H1 (cell line): Measurements from ENCODE around the gene RHOG. TPM values are rescaled to one million over a fixed set of nuclear protein-coding genes. Genes with fewer than 3 reads are reported as not detected.

Experiments
- EZH2 ChIP-seq: fragments of 200-600 bp; sonication (generic); IDR thresholded peaks from 2 replicates; pipeline ENCODE4 v1.7.1; 2012; ENCODE audit warnings: low read depth, mild to moderate bottlenecking, moderate library complexity, low read length, inconsistent platforms; ENCODE audit not compliant: severe bottlenecking
- HDAC2 ChIP-seq, 2 experiments: fragments of 300-600 bp in 1 of 2; sonication (generic) in 1 of 2; IDR thresholded peaks; 2 replicates each; pipeline ENCODE4 v1.6.1; 2011 to 2012; ENCODE audit warnings: low read depth in 2 of 2, low read length in 2 of 2, mild to moderate bottlenecking in 2 of 2, moderate library complexity in 2 of 2, borderline replicate concordance in 1 of 2, inconsistent platforms in 1 of 2
- KDM1A ChIP-seq: fragments of 200-600, 300-600 bp; sonication (generic); IDR thresholded peaks from 2 replicates; pipeline ENCODE4 v1.7.1; 2016; ENCODE audit warnings: mild to moderate bottlenecking, low read length, borderline replicate concordance
- POLR2A ChIP-seq, 2 experiments: IDR thresholded peaks; 1 replicate in 1 of 2; 2 replicates in 1 of 2; pipeline ENCODE4 v1.6.1; 2011; ENCODE audit warnings: low read depth in 2 of 2, low read length in 2 of 2, mild to moderate bottlenecking in 2 of 2; ENCODE audit errors: control extremely low read depth in 1 of 2
- RNF2 ChIP-seq: fragments of 200-900, 300-1000 bp; sonication (generic); IDR thresholded peaks from 2 replicates; pipeline ENCODE4 v1.7.1; 2016; ENCODE audit warnings: borderline replicate concordance, low read depth, mild to moderate bottlenecking, antibody characterized with exemption, low read length; ENCODE audit not compliant: poor library complexity, severe bottlenecking; ENCODE audit errors: missing control alignments
- SIX5 ChIP-seq: IDR thresholded peaks from 2 replicates; pipeline ENCODE4 v1.6.1; 2011; ENCODE audit warnings: mild to moderate bottlenecking, low read depth, low read length
- TEAD4 ChIP-seq: IDR thresholded peaks from 2 replicates; pipeline ENCODE4 v1.6.1; 2012; ENCODE audit warnings: low read depth, low read length, inconsistent platforms, mixed read lengths
- polyA plus RNA-seq, 7 experiments: library from polyadenylated mRNA; depleted of rRNA in 3 of 7; stranded (reverse) in 5 of 7; unstranded in 2 of 7; fragments of >200 nt in 5 of 7; fragments of 200-250 nt in 2 of 7; gene quantifications; 1 replicate in 5 of 7; 2 replicates in 1 of 7; 4 replicates in 1 of 7; pipeline versions ENCODE4 v1.2.1 to v1.2.3, GENCODE V29; 2011 to 2013; ENCODE audit warnings: missing spikeins in 2 of 7, mixed read lengths in 2 of 7
- total RNA-seq: library from RNA; stranded (reverse); fragmentation: NEBNext Ultra II Directional; extraction: Animal tissue kit (Norgen Biotek cat#: 25700); gene quantifications from 2 replicates; pipeline ENCODE4 v1.2.1, GENCODE V29; 2021
- TF ChIP-seq, protein P1 (sequence below): fragments of 300-600 bp; sonication (generic); IDR thresholded peaks from 2 replicates; pipeline ENCODE4 v1.7.1; 2012; ENCODE audit warnings: low read length, moderate library complexity, mild to moderate bottlenecking, inconsistent platforms; ENCODE audit not compliant: insufficient replicate concordance

RHOG gene
- total and polyA plus RNA-seq, 2 of the 8 experiments (the other 6 are each of a cell fraction or from before 2014, with no cell fraction given): 28.3 to 69.6 TPM

GRCh38 chr11:3841426-3842350 lies 929 bp upstream of the RHOG start (continued):
- TF ChIP-seq EZH2 (no peak), RNF2 (no peak), HDAC2 (IDR thresholded peaks at IDR 0.05; ENCODE audit: borderline replicate concordance in 1 of 2, low read depth in 2 of 2, low read length in 2 of 2) (peak; percentile 27 to 84; a peak in 1 of 4 replicates), KDM1A (no peak), SIX5 (no peak), TEAD4 (no peak), POLR2A (IDR thresholded peaks at IDR 0.05; ENCODE audit: control extremely low read depth in 1 of 2, low read depth in 2 of 2, low read length in 2 of 2) (no peak)
- TF ChIP-seq, protein P1, sequence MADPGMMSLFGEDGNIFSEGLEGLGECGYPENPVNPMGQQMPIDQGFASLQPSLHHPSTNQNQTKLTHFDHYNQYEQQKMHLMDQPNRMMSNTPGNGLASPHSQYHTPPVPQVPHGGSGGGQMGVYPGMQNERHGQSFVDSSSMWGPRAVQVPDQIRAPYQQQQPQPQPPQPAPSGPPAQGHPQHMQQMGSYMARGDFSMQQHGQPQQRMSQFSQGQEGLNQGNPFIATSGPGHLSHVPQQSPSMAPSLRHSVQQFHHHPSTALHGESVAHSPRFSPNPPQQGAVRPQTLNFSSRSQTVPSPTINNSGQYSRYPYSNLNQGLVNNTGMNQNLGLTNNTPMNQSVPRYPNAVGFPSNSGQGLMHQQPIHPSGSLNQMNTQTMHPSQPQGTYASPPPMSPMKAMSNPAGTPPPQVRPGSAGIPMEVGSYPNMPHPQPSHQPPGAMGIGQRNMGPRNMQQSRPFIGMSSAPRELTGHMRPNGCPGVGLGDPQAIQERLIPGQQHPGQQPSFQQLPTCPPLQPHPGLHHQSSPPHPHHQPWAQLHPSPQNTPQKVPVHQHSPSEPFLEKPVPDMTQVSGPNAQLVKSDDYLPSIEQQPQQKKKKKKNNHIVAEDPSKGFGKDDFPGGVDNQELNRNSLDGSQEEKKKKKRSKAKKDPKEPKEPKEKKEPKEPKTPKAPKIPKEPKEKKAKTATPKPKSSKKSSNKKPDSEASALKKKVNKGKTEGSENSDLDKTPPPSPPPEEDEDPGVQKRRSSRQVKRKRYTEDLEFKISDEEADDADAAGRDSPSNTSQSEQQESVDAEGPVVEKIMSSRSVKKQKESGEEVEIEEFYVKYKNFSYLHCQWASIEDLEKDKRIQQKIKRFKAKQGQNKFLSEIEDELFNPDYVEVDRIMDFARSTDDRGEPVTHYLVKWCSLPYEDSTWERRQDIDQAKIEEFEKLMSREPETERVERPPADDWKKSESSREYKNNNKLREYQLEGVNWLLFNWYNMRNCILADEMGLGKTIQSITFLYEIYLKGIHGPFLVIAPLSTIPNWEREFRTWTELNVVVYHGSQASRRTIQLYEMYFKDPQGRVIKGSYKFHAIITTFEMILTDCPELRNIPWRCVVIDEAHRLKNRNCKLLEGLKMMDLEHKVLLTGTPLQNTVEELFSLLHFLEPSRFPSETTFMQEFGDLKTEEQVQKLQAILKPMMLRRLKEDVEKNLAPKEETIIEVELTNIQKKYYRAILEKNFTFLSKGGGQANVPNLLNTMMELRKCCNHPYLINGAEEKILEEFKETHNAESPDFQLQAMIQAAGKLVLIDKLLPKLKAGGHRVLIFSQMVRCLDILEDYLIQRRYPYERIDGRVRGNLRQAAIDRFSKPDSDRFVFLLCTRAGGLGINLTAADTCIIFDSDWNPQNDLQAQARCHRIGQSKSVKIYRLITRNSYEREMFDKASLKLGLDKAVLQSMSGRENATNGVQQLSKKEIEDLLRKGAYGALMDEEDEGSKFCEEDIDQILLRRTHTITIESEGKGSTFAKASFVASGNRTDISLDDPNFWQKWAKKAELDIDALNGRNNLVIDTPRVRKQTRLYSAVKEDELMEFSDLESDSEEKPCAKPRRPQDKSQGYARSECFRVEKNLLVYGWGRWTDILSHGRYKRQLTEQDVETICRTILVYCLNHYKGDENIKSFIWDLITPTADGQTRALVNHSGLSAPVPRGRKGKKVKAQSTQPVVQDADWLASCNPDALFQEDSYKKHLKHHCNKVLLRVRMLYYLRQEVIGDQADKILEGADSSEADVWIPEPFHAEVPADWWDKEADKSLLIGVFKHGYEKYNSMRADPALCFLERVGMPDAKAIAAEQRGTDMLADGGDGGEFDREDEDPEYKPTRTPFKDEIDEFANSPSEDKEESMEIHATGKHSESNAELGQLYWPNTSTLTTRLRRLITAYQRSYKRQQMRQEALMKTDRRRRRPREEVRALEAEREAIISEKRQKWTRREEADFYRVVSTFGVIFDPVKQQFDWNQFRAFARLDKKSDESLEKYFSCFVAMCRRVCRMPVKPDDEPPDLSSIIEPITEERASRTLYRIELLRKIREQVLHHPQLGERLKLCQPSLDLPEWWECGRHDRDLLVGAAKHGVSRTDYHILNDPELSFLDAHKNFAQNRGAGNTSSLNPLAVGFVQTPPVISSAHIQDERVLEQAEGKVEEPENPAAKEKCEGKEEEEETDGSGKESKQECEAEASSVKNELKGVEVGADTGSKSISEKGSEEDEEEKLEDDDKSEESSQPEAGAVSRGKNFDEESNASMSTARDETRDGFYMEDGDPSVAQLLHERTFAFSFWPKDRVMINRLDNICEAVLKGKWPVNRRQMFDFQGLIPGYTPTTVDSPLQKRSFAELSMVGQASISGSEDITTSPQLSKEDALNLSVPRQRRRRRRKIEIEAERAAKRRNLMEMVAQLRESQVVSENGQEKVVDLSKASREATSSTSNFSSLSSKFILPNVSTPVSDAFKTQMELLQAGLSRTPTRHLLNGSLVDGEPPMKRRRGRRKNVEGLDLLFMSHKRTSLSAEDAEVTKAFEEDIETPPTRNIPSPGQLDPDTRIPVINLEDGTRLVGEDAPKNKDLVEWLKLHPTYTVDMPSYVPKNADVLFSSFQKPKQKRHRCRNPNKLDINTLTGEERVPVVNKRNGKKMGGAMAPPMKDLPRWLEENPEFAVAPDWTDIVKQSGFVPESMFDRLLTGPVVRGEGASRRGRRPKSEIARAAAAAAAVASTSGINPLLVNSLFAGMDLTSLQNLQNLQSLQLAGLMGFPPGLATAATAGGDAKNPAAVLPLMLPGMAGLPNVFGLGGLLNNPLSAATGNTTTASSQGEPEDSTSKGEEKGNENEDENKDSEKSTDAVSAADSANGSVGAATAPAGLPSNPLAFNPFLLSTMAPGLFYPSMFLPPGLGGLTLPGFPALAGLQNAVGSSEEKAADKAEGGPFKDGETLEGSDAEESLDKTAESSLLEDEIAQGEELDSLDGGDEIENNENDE: no peak
